Upper lobe of right lung (tissue), 1 donor: ENCODE measurements around the gene GTPBP2. TPM values are rescaled to one million over a fixed set of nuclear protein-coding genes. Genes with fewer than 3 reads are reported as not detected.

Experiments
- ATAC-seq: fragments of 200-7000 bp; cut with Tn5 transposase; one replicate; pipeline ENCODE4 v1.9.1; 2020; ENCODE audit warnings: mild to moderate bottlenecking, moderate library complexity
- DNase-seq: peaks from one replicate; pipeline ENCODE4 v3.0.0-alpha.2; 2020
- H3K27ac ChIP-seq: fragments of 200-600 bp; one replicate; pipeline ENCODE4 v1.8.0; 2022
- H3K27me3 ChIP-seq: fragments of 200-600 bp; one replicate; pipeline ENCODE4 v1.8.0; 2022; ENCODE audit warnings: mild to moderate bottlenecking
- H3K36me3 ChIP-seq: fragments of 200-600 bp; one replicate; pipeline ENCODE4 v1.8.0; 2022
- H3K4me1 ChIP-seq: fragments of 200-600 bp; one replicate; pipeline ENCODE4 v1.8.0; 2022
- H3K4me3 ChIP-seq: fragments of 200-600 bp; one replicate; pipeline ENCODE4 v1.8.0; 2022; ENCODE audit warnings: mild to moderate bottlenecking
- H3K9me3 ChIP-seq: fragments of 200-600 bp; one replicate; pipeline ENCODE4 v1.8.0; 2022
- intact Hi-C: fragments of 100-400 bp; cut with DNase I; formaldehyde crosslinking; loops from one replicate; pipeline ENCODE4 v1.11.0; 2022
- total RNA-seq: library from RNA; stranded (reverse); fragmentation: NEBNext Ultra II Directional; extraction: Animal tissue kit (Norgen Biotek cat#: 25700); gene quantifications from one replicate; pipeline ENCODE4 v1.2.1, GENCODE V29; 2021
- TF ChIP-seq, protein P1 (sequence below): fragments of 200-600 bp; IDR thresholded peaks from one replicate; pipeline ENCODE4 v1.8.0; 2022; ENCODE audit warnings: antibody characterized with exemption
- donor health status: DM: no; HTN: yes; CAD: no; lungs with severe emphysema.

The GTPBP2 gene
- total RNA-seq, 1 donor from 2014 or later = 85.7 TPM

DNA sequence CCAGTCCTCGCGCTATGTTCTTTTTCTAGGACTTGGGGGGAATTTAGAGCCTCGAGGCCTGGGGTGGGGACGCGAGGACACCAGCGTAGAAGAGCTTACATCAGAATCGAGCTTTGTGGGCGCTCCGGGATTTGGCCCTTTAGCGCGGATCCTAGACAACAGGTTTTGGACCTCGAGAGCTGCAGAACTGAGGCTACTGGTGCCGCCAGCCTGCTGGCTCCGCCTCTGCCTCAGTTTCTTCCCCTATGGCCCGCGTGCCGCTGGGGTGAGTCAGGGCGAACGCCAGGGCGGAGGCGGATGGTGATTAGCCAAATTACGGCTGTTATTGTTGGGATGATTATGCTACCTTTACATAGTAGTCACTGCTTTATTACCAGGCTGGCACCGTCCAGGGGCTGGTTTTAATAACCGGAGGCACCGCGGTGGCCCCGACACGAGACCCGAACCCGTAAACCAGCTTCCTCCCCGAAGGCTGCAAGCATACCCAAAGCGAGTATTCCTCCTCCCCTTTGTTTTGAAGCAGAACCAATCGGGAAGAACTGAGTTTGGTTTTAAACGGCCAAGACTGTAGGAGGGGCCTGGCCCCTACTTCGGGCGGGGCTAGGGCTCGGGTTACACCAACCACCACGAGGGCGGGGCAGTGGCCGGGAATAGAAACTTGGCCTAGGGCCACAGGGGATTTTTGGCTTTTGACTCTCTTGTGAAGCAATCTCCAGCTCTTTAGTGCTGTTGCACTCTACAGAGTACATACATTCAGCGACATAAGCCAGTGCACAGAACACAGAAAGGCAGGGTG lies 639 bp upstream of the GTPBP2 start:
- Histone ChIP-seq H3K4me3 (peak overlapping the region; percentile 82), H3K4me1 (peaks cover 29% of the 10 kb centered on the region), H3K27ac (peak overlapping the region; percentile 96), H3K27me3 (no peaks in the 10 kb centered on the region), H3K9me3 (no peaks in the 10 kb centered on the region), H3K36me3 (peaks cover 16% of the 10 kb centered on the region)
- intact Hi-C loops = no loop called here
- DNase-seq (peak; percentile 96), ATAC-seq (peak; percentile 87)
- TF ChIP-seq, protein P1, sequence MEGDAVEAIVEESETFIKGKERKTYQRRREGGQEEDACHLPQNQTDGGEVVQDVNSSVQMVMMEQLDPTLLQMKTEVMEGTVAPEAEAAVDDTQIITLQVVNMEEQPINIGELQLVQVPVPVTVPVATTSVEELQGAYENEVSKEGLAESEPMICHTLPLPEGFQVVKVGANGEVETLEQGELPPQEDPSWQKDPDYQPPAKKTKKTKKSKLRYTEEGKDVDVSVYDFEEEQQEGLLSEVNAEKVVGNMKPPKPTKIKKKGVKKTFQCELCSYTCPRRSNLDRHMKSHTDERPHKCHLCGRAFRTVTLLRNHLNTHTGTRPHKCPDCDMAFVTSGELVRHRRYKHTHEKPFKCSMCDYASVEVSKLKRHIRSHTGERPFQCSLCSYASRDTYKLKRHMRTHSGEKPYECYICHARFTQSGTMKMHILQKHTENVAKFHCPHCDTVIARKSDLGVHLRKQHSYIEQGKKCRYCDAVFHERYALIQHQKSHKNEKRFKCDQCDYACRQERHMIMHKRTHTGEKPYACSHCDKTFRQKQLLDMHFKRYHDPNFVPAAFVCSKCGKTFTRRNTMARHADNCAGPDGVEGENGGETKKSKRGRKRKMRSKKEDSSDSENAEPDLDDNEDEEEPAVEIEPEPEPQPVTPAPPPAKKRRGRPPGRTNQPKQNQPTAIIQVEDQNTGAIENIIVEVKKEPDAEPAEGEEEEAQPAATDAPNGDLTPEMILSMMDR = no peak

DNA sequence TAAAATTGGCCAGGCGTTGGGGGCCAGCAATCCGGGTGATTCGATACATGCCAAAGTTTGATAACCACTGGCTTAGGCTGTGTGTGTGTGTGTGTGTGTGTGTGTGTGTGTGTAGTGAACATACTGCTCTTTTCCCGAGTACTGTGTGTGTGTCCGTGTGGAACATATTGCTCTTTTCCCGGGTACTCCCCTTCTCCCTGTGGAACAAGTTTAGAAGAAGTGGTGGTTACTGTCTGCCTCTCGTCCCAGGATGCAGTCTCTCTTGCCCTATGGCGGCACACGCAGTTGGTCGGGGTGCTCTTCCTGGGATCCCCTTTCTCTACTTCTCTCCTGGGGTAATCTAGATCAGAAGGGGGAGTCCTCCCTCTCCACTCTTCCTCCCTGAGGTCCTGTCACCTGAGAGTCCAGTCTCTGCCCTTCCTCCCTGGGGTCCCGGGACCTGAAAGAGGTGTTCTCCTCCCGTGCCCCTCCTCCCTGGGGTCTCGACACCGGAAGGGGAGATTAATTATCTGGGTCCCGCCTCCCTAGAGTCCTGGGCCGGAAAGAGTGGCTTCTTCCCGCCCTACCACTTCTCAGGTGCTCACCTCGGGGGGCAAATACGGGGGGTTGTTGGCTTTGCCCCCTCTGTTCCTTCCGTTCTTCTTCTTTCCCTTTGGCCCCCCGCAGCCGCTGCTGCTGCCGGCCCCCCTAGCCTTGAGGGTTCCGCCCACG lies 516 bp downstream of the GTPBP2 start:
- H3K9me3 ChIP-seq = no peaks in the 10 kb centered on the region
- DNase-seq = peak; percentile 77
- H3K36me3 ChIP-seq = peaks cover 28% of the 10 kb centered on the region
- peak; percentile 6 for ATAC-seq
- peak overlapping the region; percentile 82 for H3K4me3 ChIP-seq
- TF ChIP-seq, protein P1 = no peak
- intact Hi-C loops = no loop called here
- H3K27ac ChIP-seq = peak overlapping the region; percentile 96
- H3K27me3 ChIP-seq = no peaks in the 10 kb centered on the region
- H3K4me1 ChIP-seq = peaks cover 29% of the 10 kb centered on the region

DNA sequence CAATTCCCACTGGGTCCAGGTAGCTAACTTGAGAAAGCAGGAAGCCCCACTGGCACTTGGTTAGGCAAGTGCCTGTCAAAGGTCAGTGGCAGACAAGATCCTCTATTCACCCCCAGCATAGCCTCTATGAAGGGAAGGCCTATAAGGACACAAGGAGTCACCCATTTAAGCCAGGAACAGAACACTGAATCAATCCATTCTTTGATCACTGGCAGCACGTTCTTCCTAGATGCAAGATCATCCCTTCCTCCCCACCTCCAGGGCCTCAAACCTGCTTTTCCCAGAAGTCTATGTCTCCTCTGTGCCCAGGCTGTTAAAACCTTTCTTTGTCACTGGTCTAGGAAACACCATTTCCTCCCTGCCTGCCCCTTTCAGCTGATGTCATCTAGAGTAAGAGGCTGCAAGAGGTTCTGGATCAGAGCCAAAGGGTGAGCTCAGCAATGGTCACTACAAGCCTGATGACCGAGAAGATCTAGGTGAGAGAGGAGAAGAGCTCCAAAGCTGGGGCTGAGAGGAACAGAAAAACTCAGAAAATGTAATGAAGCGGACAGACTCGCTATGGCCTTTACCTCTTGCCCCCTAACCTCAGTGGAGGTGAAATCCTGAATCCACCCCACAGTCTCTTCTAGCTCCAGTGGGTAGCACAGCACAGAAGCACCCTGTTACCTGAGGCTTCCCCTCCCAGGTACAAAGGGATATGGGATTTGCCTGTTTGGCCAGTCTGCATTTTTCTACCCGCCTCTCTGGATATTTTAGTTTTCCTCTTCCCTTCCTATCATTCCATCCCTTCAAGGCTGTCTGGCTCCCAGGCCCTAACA lies 1.8 kb downstream of the GTPBP2 start:
- DNase-seq (peak; percentile 72), ATAC-seq (peak; percentile 16)
- Histone ChIP-seq H3K9me3 (no peaks in the 10 kb centered on the region), H3K27me3 (no peaks in the 10 kb centered on the region), H3K4me1 (peaks cover 29% of the 10 kb centered on the region), H3K27ac (peak overlapping the region; percentile 96), H3K4me3 (peak overlapping the region; percentile 82), H3K36me3 (peaks cover 41% of the 10 kb centered on the region)
- TF ChIP-seq, protein P1 = no peak
- intact Hi-C loops = no loop called here

DNA sequence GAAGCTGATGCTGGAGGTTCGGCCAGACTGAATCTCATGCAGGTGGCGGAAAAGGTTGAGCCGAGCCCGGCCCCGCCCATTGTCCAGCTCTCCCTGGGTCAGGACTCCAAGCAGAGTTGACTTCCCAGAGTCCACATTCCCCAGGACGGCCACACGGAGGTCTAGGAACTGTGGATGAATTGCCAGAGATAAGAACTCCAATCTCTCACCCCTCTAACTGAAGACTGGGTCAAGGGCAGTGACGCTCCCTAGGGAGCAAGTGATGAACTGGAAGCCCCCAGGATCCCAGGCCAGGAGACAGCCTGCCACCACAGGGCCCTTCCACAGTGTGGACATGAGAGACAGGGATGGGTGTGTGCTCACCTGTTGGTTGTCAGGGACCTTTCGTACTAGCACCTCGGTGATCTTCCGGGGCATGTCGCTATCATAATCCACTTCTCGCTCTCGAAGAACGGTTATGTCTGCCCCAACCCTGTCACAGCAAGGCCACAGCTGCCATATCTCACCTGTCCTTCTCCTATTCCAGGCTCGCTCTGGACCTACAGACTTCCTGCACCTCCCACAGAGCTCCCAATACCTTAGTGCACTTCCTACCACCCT lies 3.6 kb downstream of the GTPBP2 start:
- ATAC-seq = no peak
- Histone ChIP-seq H3K36me3 (peaks cover 58% of the 10 kb centered on the region), H3K9me3 (no peaks in the 10 kb centered on the region), H3K27ac (no peak overlapping the region), H3K4me1 (peaks cover 24% of the 10 kb centered on the region), H3K27me3 (no peaks in the 10 kb centered on the region), H3K4me3 (no peak overlapping the region)
- TF ChIP-seq, protein P1 = no peak
- intact Hi-C loops = no loop called here
- no peak for DNase-seq

DNA sequence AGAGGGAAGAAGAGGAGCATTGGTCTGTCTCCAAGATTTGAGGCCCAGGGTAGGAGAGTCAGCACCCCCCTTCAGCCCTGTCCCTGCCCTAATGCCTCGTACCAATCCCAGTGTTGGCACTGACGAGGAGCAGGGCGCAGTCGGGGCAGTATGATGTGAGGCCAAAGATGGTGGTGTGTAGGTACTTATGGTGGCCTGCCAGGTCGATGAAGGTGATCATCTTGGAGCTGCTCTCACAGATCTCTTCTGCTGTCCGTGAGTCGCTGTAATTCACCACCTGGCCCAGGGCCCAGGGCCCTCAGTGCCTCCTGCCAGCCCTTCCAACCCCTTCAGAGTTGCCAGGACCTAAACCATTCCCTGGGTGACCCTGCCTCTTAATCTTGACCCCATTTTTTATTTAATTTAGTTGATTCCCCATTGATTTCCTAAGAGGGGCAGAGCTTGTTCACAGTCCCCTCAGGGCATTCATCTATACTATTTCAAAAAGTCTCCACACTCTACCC lies 4.2 kb downstream of the GTPBP2 start:
- no peak overlapping the region for H3K4me3 ChIP-seq
- TF ChIP-seq, protein P1 = no peak
- intact Hi-C loops = no loop called here
- peaks cover 19% of the 10 kb centered on the region for H3K4me1 ChIP-seq
- H3K27me3 ChIP-seq = no peaks in the 10 kb centered on the region
- ATAC-seq (no peak), DNase-seq (no peak)
- peaks cover 65% of the 10 kb centered on the region for H3K36me3 ChIP-seq
- no peak overlapping the region for H3K27ac ChIP-seq
- H3K9me3 ChIP-seq = no peaks in the 10 kb centered on the region
